Liver (tissue), 9 donors: ENCODE data around the gene ACCSL. TPM values are rescaled to one million over a fixed set of nuclear protein-coding genes. Genes with fewer than 3 reads are reported as not detected.

Experiments used
- DNase-seq: peaks from one replicate; pipeline ENCODE4 v3.0.0-alpha.2; 2017; ENCODE audit warnings: low spot score
- H3K27ac ChIP-seq, 2 donors: one replicate each; pipeline ENCODE4 v1.7.0; 2013; ENCODE audit warnings: inconsistent platforms in 2 of 2, low read length in 2 of 2, control low read depth in 1 of 2, low read depth in 1 of 2, mild to moderate bottlenecking in 1 of 2
- H3K27me3 ChIP-seq, 4 donors: one replicate each; pipeline versions ENCODE4 v1.6.1 to v1.7.0; 2013; ENCODE audit warnings: low read length in 3 of 4, inconsistent platforms in 1 of 4, mild to moderate bottlenecking in 1 of 4, moderate library complexity in 1 of 4; ENCODE audit not compliant: control insufficient read depth in 4 of 4, insufficient read depth in 4 of 4
- H3K36me3 ChIP-seq, 4 donors: one replicate each; pipeline versions ENCODE4 v1.6.1 to v1.7.0; 2013; ENCODE audit warnings: low read length in 3 of 4, mild to moderate bottlenecking in 3 of 4, low read depth in 1 of 4, moderate library complexity in 1 of 4; ENCODE audit not compliant: control insufficient read depth in 4 of 4, insufficient read depth in 3 of 4
- H3K4me1 ChIP-seq, 4 donors: one replicate each; pipeline versions ENCODE4 v1.6.1 to v1.7.0; 2013; ENCODE audit warnings: low read length in 3 of 4, mild to moderate bottlenecking in 3 of 4, moderate library complexity in 1 of 4; ENCODE audit not compliant: control insufficient read depth in 4 of 4, insufficient read depth in 4 of 4
- H3K4me3 ChIP-seq, 3 donors: one replicate each; pipeline versions ENCODE4 v1.6.1 to v1.7.0; 2013; ENCODE audit warnings: low read length in 3 of 3, control low read depth in 1 of 3, low read depth in 1 of 3, mild to moderate bottlenecking in 1 of 3
- H3K9ac ChIP-seq, 2 donors: one replicate each; pipeline ENCODE4 v1.7.0; 2013; ENCODE audit warnings: low read length in 2 of 2, mild to moderate bottlenecking in 2 of 2, moderate library complexity in 2 of 2, control low read depth in 1 of 2, low read depth in 1 of 2
- H3K9me3 ChIP-seq, 4 donors: one replicate each; pipeline versions ENCODE4 v1.6.1 to v1.7.0; 2013; ENCODE audit warnings: low read length in 3 of 4; ENCODE audit not compliant: control insufficient read depth in 4 of 4
- CTCF ChIP-seq: fragments of 150-350 bp; IDR thresholded peaks from 2 replicates; pipeline ENCODE4 v1.5.1; 2017; ENCODE audit warnings: improper control_type of control experiment, low read depth, low read length; ENCODE audit not compliant: missing input control
- EGR1 ChIP-seq, 2 donors: IDR thresholded peaks; 2 replicates each; pipeline ENCODE4 v1.6.1; 2016 to 2018; ENCODE audit warnings: antibody characterized with exemption in 2 of 2, low read depth in 2 of 2
- FOXA1 ChIP-seq: IDR thresholded peaks from 2 replicates; pipeline ENCODE4 v1.6.1; 2016; ENCODE audit warnings: antibody characterized with exemption
- FOXA2 ChIP-seq: IDR thresholded peaks from 2 replicates; pipeline ENCODE4 v1.6.1; 2016; ENCODE audit warnings: antibody characterized with exemption
- GABPA ChIP-seq, 2 donors: IDR thresholded peaks in 1 of 2; conservative IDR thresholded peaks in 1 of 2; 2 replicates each; pipeline ENCODE4 v1.6.1; 2016; ENCODE audit warnings: antibody characterized with exemption in 2 of 2, mild to moderate bottlenecking in 1 of 2, moderate library complexity in 1 of 2
- HNF4A ChIP-seq, 2 donors: conservative IDR thresholded peaks; 2 replicates each; pipeline ENCODE4 v1.6.1; 2016; ENCODE audit warnings: antibody characterized with exemption in 2 of 2, mild to moderate bottlenecking in 2 of 2
- HNF4G ChIP-seq: IDR thresholded peaks from 2 replicates; pipeline ENCODE4 v1.6.1; 2016; ENCODE audit warnings: antibody characterized with exemption
- JUND ChIP-seq, 2 donors: IDR thresholded peaks; 2 replicates each; pipeline ENCODE4 v1.6.1; 2016; ENCODE audit warnings: antibody characterized with exemption in 2 of 2
- MAX ChIP-seq: IDR thresholded peaks from 2 replicates; pipeline ENCODE4 v1.6.1; 2016; ENCODE audit warnings: antibody characterized with exemption
- NR2F2 ChIP-seq: IDR thresholded peaks from 2 replicates; pipeline ENCODE4 v1.6.1; 2016; ENCODE audit warnings: antibody characterized with exemption
- REST ChIP-seq: IDR thresholded peaks from 2 replicates; pipeline ENCODE4 v1.6.1; 2016; ENCODE audit warnings: antibody characterized with exemption, mild to moderate bottlenecking
- RXRA ChIP-seq, 2 donors: IDR thresholded peaks; 2 replicates each; pipeline ENCODE4 v1.6.1; 2017 to 2018; ENCODE audit warnings: antibody characterized with exemption in 2 of 2, mild to moderate bottlenecking in 1 of 2
- SP1 ChIP-seq: IDR thresholded peaks from 2 replicates; pipeline ENCODE4 v1.6.1; 2018; ENCODE audit warnings: antibody characterized with exemption, mild to moderate bottlenecking
- TAF1 ChIP-seq: conservative IDR thresholded peaks from 2 replicates; pipeline ENCODE4 v1.6.1; 2016; ENCODE audit warnings: antibody characterized with exemption, mild to moderate bottlenecking
- YY1 ChIP-seq: IDR thresholded peaks from 2 replicates; pipeline ENCODE4 v1.6.1; 2016; ENCODE audit warnings: antibody characterized with exemption, mild to moderate bottlenecking
- ZBTB33 ChIP-seq: IDR thresholded peaks from 2 replicates; pipeline ENCODE4 v1.6.1; 2016; ENCODE audit warnings: antibody characterized with exemption
- WGBS: extraction: QIAGEN DNeasy Blood & Tissue Kit; methylation state at CpG from one replicate; pipeline ENCODE4 v1.1.7; 2013; 5-methylcytosine and 5-hydroxymethylcytosine counted together
- polyA plus RNA-seq, 2 donors: library from polyadenylated mRNA; stranded (reverse) in 1 of 2; unstranded in 1 of 2; fragments of 200-250 nt in 1 of 2; fragments of >200 nt in 1 of 2; fragmentation: Nextera tagmentation in 1 of 2; extraction: Ambion mirVana in 1 of 2; gene quantifications; one replicate each; pipeline versions ENCODE4 v1.2.1 to v1.2.3, GENCODE V29; 2013 to 2015
- total RNA-seq, 2 donors: library from RNA; depleted of rRNA; stranded (reverse); fragments of >200 nt; gene quantifications; one replicate each; pipeline ENCODE4 v1.2.3, GENCODE V29; 2014
- donor health status: healthy.
- donor health status: healthy.
- donor health status: healthy.
- donor health status: healthy.
- donor health status: healthy.

The ACCSL gene
- total and polyA plus RNA-seq, 4 donors: 0.09 TPM; not detected in 3

GRCh38 chr11:44008088-44008501 is 39.7 kb upstream of the ACCSL start:
- WGBS: 78% methylated on average over 5 of the region's 5 CpGs

GRCh38 chr11:44008698-44009097 is 39.1 kb upstream of the ACCSL start:
- Histone ChIP-seq H3K4me3 (no peak overlapping the region), H3K27me3 (peaks cover 0 to 2% (median 0%) of the 10 kb centered on the region in 4 donors), H3K36me3 (no peaks in the 10 kb centered on the region), H3K9me3 (no peaks in the 10 kb centered on the region), H3K27ac (no peak overlapping the region), H3K9ac (no peak overlapping the region), H3K4me1 (no peaks in the 10 kb centered on the region)
- DNase-seq: peak; percentile 2
- 92% methylated on average over 3 of the region's 3 CpGs for WGBS
- TF ChIP-seq MAX (no peak), FOXA1 (no peak), NR2F2 (no peak), GABPA (IDR thresholded peaks at IDR 0.05 in 1 of 2, conservative IDR thresholded peaks at IDR 0.05 in 1 of 2) (no peak), TAF1 (no peak), ZBTB33 (no peak), JUND (IDR thresholded peaks at IDR 0.05) (no peak), HNF4A (conservative IDR thresholded peaks at IDR 0.05) (no peak), EGR1 (IDR thresholded peaks at IDR 0.05; ENCODE audit: low read depth in 2 of 2) (no peak), YY1 (no peak), SP1 (no peak), FOXA2 (no peak)

More at GRCh38 chr11:44008088-44008501, 39.7 kb upstream of the ACCSL start:
- TF ChIP-seq EGR1 (IDR thresholded peaks at IDR 0.05; ENCODE audit: low read depth in 2 of 2) (no peak), MAX (no peak), FOXA1 (no peak), HNF4G (no peak), SP1 (no peak), TAF1 (no peak), REST (no peak), CTCF (no peak), RXRA (IDR thresholded peaks at IDR 0.05) (no peak)
- DNase-seq: peak; percentile 23
- Histone ChIP-seq H3K9me3 (no peaks in the 10 kb centered on the region), H3K27me3 (peaks cover 0 to 2% (median 0%) of the 10 kb centered on the region in 4 donors), H3K36me3 (no peaks in the 10 kb centered on the region), H3K9ac (no peak overlapping the region), H3K4me3 (no peak overlapping the region), H3K4me1 (no peaks in the 10 kb centered on the region), H3K27ac (no peak overlapping the region)
